ENCODE data around the gene RPS6KA5. TPM values are rescaled to one million over a fixed set of nuclear protein-coding genes. Genes with fewer than 3 reads are reported as not detected.

The RPS6KA5 gene
- total and polyA plus RNA-seq, 7 experiments from 2014 or later, result 17.7 to 43.5 (median 34.1) TPM

- DNase-seq (no peak), ATAC-seq (peak; percentile 45)
- H3K9me3 ChIP-seq (ENCODE audit: control insufficient read depth in 2 of 3, low read length in 3 of 3), result no peaks in the 10 kb centered on the region
- H3K27me3 Mint-ChIP-seq, result no peaks in the 10 kb centered on the region
- peaks cover 0 to 5% (median 0%) of the 10 kb centered on the region in 3 experiments for H3K36me3 ChIP-seq (ENCODE audit: control insufficient read depth in 2 of 3, insufficient read depth in 3 of 3, low read length in 3 of 3)
- intact Hi-C loops (cut with micrococcal nuclease), result no loop called here
- H3K4me1 ChIP-seq (ENCODE audit: control insufficient read depth in 2 of 2, insufficient read depth in 2 of 2, low read length in 2 of 2), result no peaks in the 10 kb centered on the region
- H3K4me3 Mint-ChIP-seq, result peak overlapping the region in 3 of 10 donors; percentile 0 to 78 (median 6)
- H3K27me3 ChIP-seq (ENCODE audit: control insufficient read depth in 2 of 2, insufficient read depth in 2 of 2, low read length in 2 of 2), result no peaks in the 10 kb centered on the region
- no peak overlapping the region for H3K27ac ChIP-seq (ENCODE audit: low read depth, low read length)
- peak overlapping the region in 3 of 9 donors; percentile 6 to 82 (median 76) for H3K27ac Mint-ChIP-seq
- ChIA-PET POLR2A (interaction anchor here (1.1 kb wide), 1 partner anchor 10 kb away, joined by 3 read pairs; no protein-coding TSS in a partner anchor), CTCF (interaction anchor here (0.6 to 0.9 kb wide), 2 partner anchors 13 to 207 kb away, joined by 3 read pairs; no protein-coding TSS in a partner anchor)
- H3K9me3 Mint-ChIP-seq, result peaks cover 0 to 9% (median 0%) of the 10 kb centered on the region in 11 donors
- H3K4me1 Mint-ChIP-seq, result peaks cover 7 to 51% (median 22%) of the 10 kb centered on the region in 7 donors
- no peak overlapping the region for H3K4me3 ChIP-seq (ENCODE audit: low read length)
- peaks cover 9 to 59% (median 44%) of the 10 kb centered on the region in 5 donors for H3K36me3 Mint-ChIP-seq
Observed at GRCh38 chr14:90970167-90970600, 90.3 kb downstream of the RPS6KA5 start.

DNA sequence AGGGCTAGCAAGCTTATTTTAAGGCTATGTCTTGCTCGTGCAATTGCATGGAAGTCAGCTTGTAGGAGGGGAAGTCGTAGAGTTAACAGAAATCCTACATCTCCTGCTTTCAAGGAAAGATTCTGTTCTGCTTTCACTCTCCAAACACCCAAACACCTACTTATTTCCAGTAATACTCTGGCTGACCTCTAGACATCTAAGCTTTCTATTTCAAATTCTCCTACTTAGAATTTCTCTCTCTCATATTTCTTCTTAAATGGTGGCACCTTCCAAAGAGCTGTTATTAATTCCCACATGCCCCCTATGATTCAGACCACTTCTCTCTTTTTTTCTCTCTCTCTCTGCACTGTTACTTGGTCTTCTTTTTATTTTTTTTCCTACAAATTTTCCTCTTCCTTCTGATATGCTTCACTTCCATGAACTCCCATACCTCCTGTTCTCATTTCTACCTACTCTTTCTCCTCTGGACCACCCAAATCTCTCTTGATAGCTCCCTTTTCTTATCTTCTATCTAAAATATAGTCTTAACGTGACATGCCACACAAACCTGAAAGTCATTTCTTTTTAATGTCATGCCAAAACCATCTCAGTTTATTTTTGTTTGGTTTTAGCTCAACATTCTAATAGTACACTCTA lies 90.8 kb downstream of the RPS6KA5 start:
- DNase-seq (no peak), ATAC-seq (peak; percentile 34)
- Histone ChIP-seq H3K9me3 (ENCODE audit: control insufficient read depth in 2 of 3, low read length in 3 of 3) (no peaks in the 10 kb centered on the region), H3K4me3 (ENCODE audit: low read length) (no peak overlapping the region), H3K27me3 (ENCODE audit: control insufficient read depth in 2 of 2, insufficient read depth in 2 of 2, low read length in 2 of 2) (no peaks in the 10 kb centered on the region), H3K36me3 (ENCODE audit: control insufficient read depth in 2 of 3, insufficient read depth in 3 of 3, low read length in 3 of 3) (peaks cover 0 to 5% (median 0%) of the 10 kb centered on the region in 3 experiments), H3K4me1 (ENCODE audit: control insufficient read depth in 2 of 2, insufficient read depth in 2 of 2, low read length in 2 of 2) (no peaks in the 10 kb centered on the region), H3K27ac (ENCODE audit: low read depth, low read length) (no peak overlapping the region)
- H3K27ac Mint-ChIP-seq, result peak overlapping the region in 3 of 9 donors; percentile 6 to 82 (median 76)
- H3K36me3 Mint-ChIP-seq, result peaks cover 9 to 58% (median 44%) of the 10 kb centered on the region in 5 donors
- H3K9me3 Mint-ChIP-seq, result peaks cover 0 to 9% (median 0%) of the 10 kb centered on the region in 11 donors
- ChIA-PET CTCF (interaction anchor here (0.6 to 0.9 kb wide), 2 partner anchors 13 to 208 kb away, joined by 3 read pairs; no protein-coding TSS in a partner anchor), POLR2A (interaction anchor here (1.1 kb wide), 1 partner anchor 10 kb away, joined by 3 read pairs; no protein-coding TSS in a partner anchor)
- intact Hi-C loops (cut with micrococcal nuclease), result loop anchor here in 1 of 2 donors (5.0 kb wide), 1 partner anchor 53 kb away; no protein-coding TSS in a partner anchor
- H3K27me3 Mint-ChIP-seq, result no peaks in the 10 kb centered on the region
- H3K4me1 Mint-ChIP-seq, result peaks cover 7 to 49% (median 22%) of the 10 kb centered on the region in 7 donors
- peak overlapping the region in 3 of 10 donors; percentile 0 to 78 (median 6) for H3K4me3 Mint-ChIP-seq

GRCh38 chr14:90968025-90968424 lies 92.4 kb downstream of the RPS6KA5 start:
- Mint-ChIP-seq H3K4me1 (peaks cover 7 to 43% (median 24%) of the 10 kb centered on the region in 7 donors), H3K27me3 (no peaks in the 10 kb centered on the region), H3K4me3 (no peak overlapping the region), H3K9me3 (peaks cover 0 to 9% (median 0%) of the 10 kb centered on the region in 11 donors), H3K36me3 (peaks cover 9 to 54% (median 45%) of the 10 kb centered on the region in 5 donors), H3K27ac (no peak overlapping the region)
- ChIA-PET POLR2A (no interaction called here), CTCF (interaction anchor here (0.7 kb wide), 1 partner anchor 218 kb away, joined by 3 read pairs; no protein-coding TSS in a partner anchor)
- no peaks in the 10 kb centered on the region for H3K9me3 ChIP-seq (ENCODE audit: control insufficient read depth in 2 of 3, low read length in 3 of 3)
- H3K36me3 ChIP-seq (ENCODE audit: control insufficient read depth in 2 of 3, insufficient read depth in 3 of 3, low read length in 3 of 3), result peaks cover 0 to 5% (median 0%) of the 10 kb centered on the region in 3 experiments
- no peak overlapping the region for H3K4me3 ChIP-seq (ENCODE audit: low read length)
- no peaks in the 10 kb centered on the region for H3K27me3 ChIP-seq (ENCODE audit: control insufficient read depth in 2 of 2, insufficient read depth in 2 of 2, low read length in 2 of 2)
- intact Hi-C loops (cut with micrococcal nuclease), result loop anchor here in 1 of 2 donors (5.0 kb wide), 1 partner anchor 54 kb away; no protein-coding TSS in a partner anchor
- no peaks in the 10 kb centered on the region for H3K4me1 ChIP-seq (ENCODE audit: control insufficient read depth in 2 of 2, insufficient read depth in 2 of 2, low read length in 2 of 2)
- DNase-seq (no peak), ATAC-seq (no peak)
- H3K27ac ChIP-seq (ENCODE audit: low read depth, low read length), result no peak overlapping the region

DNA sequence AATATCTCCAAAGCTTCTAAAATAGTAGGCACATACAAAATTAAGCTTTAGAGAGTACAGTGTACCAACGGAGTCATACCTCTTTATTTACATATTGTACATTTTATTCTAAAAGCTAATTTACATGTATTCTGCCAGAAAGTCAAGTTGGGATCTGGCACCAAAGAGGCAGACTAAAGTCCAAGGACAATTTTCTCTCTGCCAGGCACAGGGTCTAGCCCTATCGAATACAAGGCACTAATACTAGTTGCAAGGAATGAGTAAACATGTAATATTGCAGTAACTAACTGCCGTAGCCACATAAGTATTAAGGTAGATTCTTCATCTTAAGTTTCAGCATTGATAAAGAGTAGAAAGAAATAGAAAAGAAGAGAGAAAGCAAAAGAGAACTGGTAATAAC lies 93.9 kb downstream of the RPS6KA5 start:
- Mint-ChIP-seq H3K27ac (no peak overlapping the region), H3K4me3 (no peak overlapping the region), H3K9me3 (peaks cover 0 to 9% (median 0%) of the 10 kb centered on the region in 11 donors), H3K27me3 (no peaks in the 10 kb centered on the region), H3K4me1 (peaks cover 7 to 36% (median 21%) of the 10 kb centered on the region in 7 donors), H3K36me3 (peaks cover 6 to 50% (median 39%) of the 10 kb centered on the region in 5 donors)
- Histone ChIP-seq H3K36me3 (ENCODE audit: control insufficient read depth in 2 of 3, insufficient read depth in 3 of 3, low read length in 3 of 3) (peaks cover 0 to 3% (median 0%) of the 10 kb centered on the region in 3 experiments), H3K9me3 (ENCODE audit: control insufficient read depth in 2 of 3, low read length in 3 of 3) (no peaks in the 10 kb centered on the region), H3K27me3 (ENCODE audit: control insufficient read depth in 2 of 2, insufficient read depth in 2 of 2, low read length in 2 of 2) (no peaks in the 10 kb centered on the region), H3K4me3 (ENCODE audit: low read length) (no peak overlapping the region), H3K27ac (ENCODE audit: low read depth, low read length) (no peak overlapping the region), H3K4me1 (ENCODE audit: control insufficient read depth in 2 of 2, insufficient read depth in 2 of 2, low read length in 2 of 2) (no peaks in the 10 kb centered on the region)
- intact Hi-C loops (cut with micrococcal nuclease), result loop anchor here in 1 of 2 donors (5.0 kb wide), 1 partner anchor 56 kb away; no protein-coding TSS in a partner anchor
- no peak for ATAC-seq
- no peak for DNase-seq
- CTCF ChIA-PET, result interaction anchor here (1.0 kb wide), 1 partner anchor 207 kb away, joined by 3 read pairs; no protein-coding TSS in a partner anchor
- POLR2A ChIA-PET, result interaction anchor here (0.6 kb wide), 1 partner anchor 48 kb away, joined by 3 read pairs; no protein-coding TSS in a partner anchor

DNA sequence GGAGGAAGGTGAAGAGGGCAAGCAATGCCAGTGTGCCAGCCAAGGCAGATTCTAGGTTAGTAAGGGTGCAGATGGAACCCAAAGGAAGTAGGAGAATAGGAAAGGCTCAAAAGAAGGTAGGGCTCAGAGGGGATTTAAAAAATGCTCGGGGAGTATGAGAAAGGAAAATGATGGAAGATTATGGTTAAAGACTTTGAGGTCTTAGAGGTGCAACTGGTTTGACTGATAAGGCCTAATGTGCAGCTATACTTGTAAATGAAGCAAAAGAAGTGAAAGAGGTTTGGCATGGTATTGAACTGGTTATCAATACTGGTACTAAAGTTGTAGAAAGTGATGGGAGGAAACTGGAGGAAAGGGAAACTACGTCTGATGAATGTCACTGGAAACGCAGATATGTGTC lies 94.7 kb downstream of the RPS6KA5 start:
- Mint-ChIP-seq H3K4me3 (peak overlapping the region in 1 of 10 donors; percentile 39), H3K27me3 (no peaks in the 10 kb centered on the region), H3K9me3 (peaks cover 0 to 9% (median 0%) of the 10 kb centered on the region in 11 donors), H3K27ac (no peak overlapping the region), H3K4me1 (peaks cover 7 to 32% (median 17%) of the 10 kb centered on the region in 7 donors), H3K36me3 (peaks cover 6 to 52% (median 40%) of the 10 kb centered on the region in 5 donors)
- H3K4me3 ChIP-seq (ENCODE audit: low read length), result no peak overlapping the region
- intact Hi-C loops (cut with micrococcal nuclease), result loop anchor here in 1 of 2 donors (5.0 kb wide), 1 partner anchor 57 kb away; no protein-coding TSS in a partner anchor
- H3K9me3 ChIP-seq (ENCODE audit: control insufficient read depth in 2 of 3, low read length in 3 of 3), result no peaks in the 10 kb centered on the region
- no peaks in the 10 kb centered on the region for H3K4me1 ChIP-seq (ENCODE audit: control insufficient read depth in 2 of 2, insufficient read depth in 2 of 2, low read length in 2 of 2)
- ChIA-PET CTCF (interaction anchor here (0.7 to 1.0 kb wide), 2 partner anchors 208 to 455 kb away, joined by 3 read pairs; no protein-coding TSS in a partner anchor), POLR2A (no interaction called here)
- no peaks in the 10 kb centered on the region for H3K36me3 ChIP-seq (ENCODE audit: control insufficient read depth in 2 of 3, insufficient read depth in 3 of 3, low read length in 3 of 3)
- ATAC-seq, result no peak
- no peaks in the 10 kb centered on the region for H3K27me3 ChIP-seq (ENCODE audit: control insufficient read depth in 2 of 2, insufficient read depth in 2 of 2, low read length in 2 of 2)
- no peak overlapping the region for H3K27ac ChIP-seq (ENCODE audit: low read depth, low read length)
- no peak for DNase-seq

GRCh38 chr14:90963343-90963742 lies 97.1 kb downstream of the RPS6KA5 start:
- ChIA-PET POLR2A (no interaction called here), CTCF (no interaction called here)
- no peaks in the 10 kb centered on the region for H3K27me3 ChIP-seq (ENCODE audit: control insufficient read depth in 2 of 2, insufficient read depth in 2 of 2, low read length in 2 of 2)
- H3K4me1 ChIP-seq (ENCODE audit: control insufficient read depth in 2 of 2, insufficient read depth in 2 of 2, low read length in 2 of 2), result no peaks in the 10 kb centered on the region
- H3K27me3 Mint-ChIP-seq, result no peaks in the 10 kb centered on the region
- DNase-seq, result no peak
- H3K4me3 Mint-ChIP-seq, result no peak overlapping the region
- intact Hi-C loops (cut with micrococcal nuclease), result no loop called here
- ATAC-seq, result no peak
- H3K9me3 ChIP-seq (ENCODE audit: control insufficient read depth in 2 of 3, low read length in 3 of 3), result no peaks in the 10 kb centered on the region
- H3K4me1 Mint-ChIP-seq, result peaks cover 0 to 17% (median 7%) of the 10 kb centered on the region in 7 donors
- H3K27ac ChIP-seq (ENCODE audit: low read depth, low read length), result no peak overlapping the region
- H3K36me3 Mint-ChIP-seq, result peaks cover 14 to 60% (median 52%) of the 10 kb centered on the region in 5 donors
- H3K4me3 ChIP-seq (ENCODE audit: low read length), result no peak overlapping the region
- H3K9me3 Mint-ChIP-seq, result peaks cover 0 to 15% (median 1%) of the 10 kb centered on the region in 11 donors
- H3K36me3 ChIP-seq (ENCODE audit: control insufficient read depth in 2 of 3, insufficient read depth in 3 of 3, low read length in 3 of 3), result peaks cover 0 to 5% (median 0%) of the 10 kb centered on the region in 3 experiments
- H3K27ac Mint-ChIP-seq, result no peak overlapping the region

Data from naive thymus-derived CD4-positive, alpha-beta T cell (primary cell).